ENCODE data around the gene PLD1. TPM values are rescaled to one million over a fixed set of nuclear protein-coding genes. Genes with fewer than 3 reads are reported as not detected.

PLD1 gene
- total RNA-seq, 1 donor from 2014 or later: 13.9 TPM

- TF ChIP-seq CTCF (IDR thresholded peaks at IDR 0.05): no peak
- H3K9me3 Mint-ChIP-seq (ENCODE audit: unreplicated experiment): no peaks in the 10 kb centered on the region
- H3K4me3 Mint-ChIP-seq (ENCODE audit: unreplicated experiment): peak overlapping the region; percentile 78
- H3K27ac Mint-ChIP-seq (ENCODE audit: unreplicated experiment): peak overlapping the region; percentile 79
- H3K27me3 Mint-ChIP-seq (ENCODE audit: unreplicated experiment): no peaks in the 10 kb centered on the region
- peaks cover 46% of the 10 kb centered on the region for H3K4me1 Mint-ChIP-seq (ENCODE audit: unreplicated experiment)
- DNase-seq (ENCODE audit: extremely low spot score, unreplicated experiment): no peak
- H3K36me3 Mint-ChIP-seq (ENCODE audit: unreplicated experiment): peaks cover 4% of the 10 kb centered on the region
These were observed 39.3 kb downstream of the PLD1 start for GRCh38 chr3:171770689-171771620.

DNA sequence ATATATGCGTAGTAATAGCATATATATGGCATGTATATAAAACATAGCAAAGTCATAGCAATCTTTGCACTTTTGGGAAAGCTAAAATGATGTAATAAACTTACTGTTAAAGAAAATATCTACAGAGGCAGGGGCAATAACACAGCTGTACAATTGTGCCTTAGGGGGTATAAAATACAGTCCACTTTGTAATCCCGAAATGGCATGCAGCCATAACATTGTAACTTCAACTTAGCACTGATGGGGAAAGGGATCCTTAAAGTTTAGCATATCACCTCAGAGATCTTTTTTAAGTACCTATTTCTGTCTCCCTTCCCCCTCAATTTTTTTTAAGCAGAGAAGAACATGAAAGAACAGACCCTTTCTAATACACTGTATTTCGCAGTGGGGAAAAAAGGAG lies 40.8 kb downstream of the PLD1 start:
- Mint-ChIP-seq H3K4me1 (ENCODE audit: unreplicated experiment) (peaks cover 53% of the 10 kb centered on the region), H3K27me3 (ENCODE audit: unreplicated experiment) (no peaks in the 10 kb centered on the region), H3K9me3 (ENCODE audit: unreplicated experiment) (no peaks in the 10 kb centered on the region), H3K4me3 (ENCODE audit: unreplicated experiment) (peak overlapping the region; percentile 36), H3K27ac (ENCODE audit: unreplicated experiment) (peak overlapping the region; percentile 2), H3K36me3 (ENCODE audit: unreplicated experiment) (peaks cover 4% of the 10 kb centered on the region)
- DNase-seq (ENCODE audit: extremely low spot score, unreplicated experiment): no peak
- TF ChIP-seq CTCF (IDR thresholded peaks at IDR 0.05): no peak

DNA sequence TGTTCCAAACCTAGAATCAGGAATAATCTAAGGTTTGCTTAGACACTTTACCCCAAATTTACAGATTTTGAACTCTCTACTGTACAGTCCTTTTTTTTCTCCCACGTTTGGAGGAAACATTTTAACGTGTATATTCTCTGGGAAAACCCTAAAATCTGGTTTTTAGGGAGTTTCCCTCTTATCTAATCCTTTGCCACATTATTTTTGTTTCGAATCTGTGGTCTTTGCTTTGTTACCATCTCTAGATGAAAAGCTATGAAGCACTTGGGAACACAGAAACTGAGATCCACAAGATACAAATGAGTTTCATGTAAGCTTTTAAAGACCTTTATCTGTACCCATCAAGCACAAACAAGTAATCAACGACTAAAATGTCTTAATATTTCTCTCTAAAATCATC lies 41.3 kb downstream of the PLD1 start:
- Mint-ChIP-seq H3K27ac (ENCODE audit: unreplicated experiment) (no peak overlapping the region), H3K9me3 (ENCODE audit: unreplicated experiment) (no peaks in the 10 kb centered on the region), H3K36me3 (ENCODE audit: unreplicated experiment) (peaks cover 4% of the 10 kb centered on the region), H3K4me3 (ENCODE audit: unreplicated experiment) (no peak overlapping the region), H3K27me3 (ENCODE audit: unreplicated experiment) (no peaks in the 10 kb centered on the region), H3K4me1 (ENCODE audit: unreplicated experiment) (peaks cover 55% of the 10 kb centered on the region)
- no peak for DNase-seq (ENCODE audit: extremely low spot score, unreplicated experiment)
- TF ChIP-seq CTCF (IDR thresholded peaks at IDR 0.05): no peak

GRCh38 chr3:171768281-171768900 lies 41.9 kb downstream of the PLD1 start:
- H3K36me3 Mint-ChIP-seq (ENCODE audit: unreplicated experiment): peaks cover 4% of the 10 kb centered on the region
- no peak overlapping the region for H3K27ac Mint-ChIP-seq (ENCODE audit: unreplicated experiment)
- no peaks in the 10 kb centered on the region for H3K27me3 Mint-ChIP-seq (ENCODE audit: unreplicated experiment)
- no peak overlapping the region for H3K4me3 Mint-ChIP-seq (ENCODE audit: unreplicated experiment)
- DNase-seq (ENCODE audit: extremely low spot score, unreplicated experiment): no peak
- H3K4me1 Mint-ChIP-seq (ENCODE audit: unreplicated experiment): peaks cover 55% of the 10 kb centered on the region
- no peak for TF ChIP-seq CTCF (IDR thresholded peaks at IDR 0.05)
- no peaks in the 10 kb centered on the region for H3K9me3 Mint-ChIP-seq (ENCODE audit: unreplicated experiment)

- H3K36me3 Mint-ChIP-seq (ENCODE audit: unreplicated experiment): peaks cover 10% of the 10 kb centered on the region
- no peaks in the 10 kb centered on the region for H3K27me3 Mint-ChIP-seq (ENCODE audit: unreplicated experiment)
- no peak for DNase-seq (ENCODE audit: extremely low spot score, unreplicated experiment)
- no peak overlapping the region for H3K4me3 Mint-ChIP-seq (ENCODE audit: unreplicated experiment)
- no peaks in the 10 kb centered on the region for H3K9me3 Mint-ChIP-seq (ENCODE audit: unreplicated experiment)
- H3K27ac Mint-ChIP-seq (ENCODE audit: unreplicated experiment): peak overlapping the region; percentile 23
- TF ChIP-seq CTCF (IDR thresholded peaks at IDR 0.05): no peak
- H3K4me1 Mint-ChIP-seq (ENCODE audit: unreplicated experiment): peaks cover 34% of the 10 kb centered on the region
These were observed 44.8 kb downstream of the PLD1 start for GRCh38 chr3:171765511-171765887.
